OCI-LY7 (cell line): Measurements from ENCODE around the gene LAMC1. TPM values are rescaled to one million over a fixed set of nuclear protein-coding genes. Genes with fewer than 3 reads are reported as not detected.
A peak's percentile ranks its signal among the peaks of the same experiment; 100 is the strongest.

ENCODE experiments used
- BruUV-seq: library from RNA; stranded (reverse); fragments of 400-500 nt; replicated peaks from 2 replicates; lab custom pipeline; 2021; lab: Mats Ljungman, UMichigan
- CTCF ChIA-PET: fragments of 300-600 bp; sonication (Branson Sonifier 250); formaldehyde crosslinking; loops from one replicate; lab custom pipeline; 2022; ENCODE audit warnings: antibody characterized with exemption; ENCODE audit not compliant: unreplicated experiment; lab: Charles Lee
- POLR2A ChIA-PET: fragments of 300-600 bp; sonication (Branson Sonifier 250); formaldehyde crosslinking; loops from one replicate; lab custom pipeline; 2022; ENCODE audit warnings: antibody characterized with exemption; lab: Charles Lee
- DNase-seq: peaks from one replicate; pipeline ENCODE4 v3.0.0-alpha.2; 2015; ENCODE audit warnings: low spot score
- H2AFZ ChIP-seq: fragments of 200-600 bp; sonication (generic), shearing (Covaris generic); 2 replicates; pipeline ENCODE4 v1.6.1; 2014; ENCODE audit warnings: mild to moderate bottlenecking, antibody characterized with exemption, low read length, moderate library complexity
- H3K27ac ChIP-seq: fragments of 200-600 bp; sonication (generic); 2 replicates; pipeline ENCODE4 v1.5.1; 2014; ENCODE audit warnings: mixed run types, low read depth, mild to moderate bottlenecking, moderate library complexity, low read length, inconsistent platforms; ENCODE audit not compliant: poor library complexity, severe bottlenecking
- H3K36me3 ChIP-seq: fragments of 200-600 bp; sonication (generic); 2 replicates; pipeline ENCODE4 v1.6.1; 2014; ENCODE audit warnings: mild to moderate bottlenecking, antibody characterized with exemption, low read length, moderate library complexity, mixed read lengths; ENCODE audit not compliant: insufficient read depth
- H3K4me1 ChIP-seq: fragments of 200-600 bp; sonication (generic); 2 replicates; pipeline ENCODE4 v1.5.1; 2014; ENCODE audit warnings: mild to moderate bottlenecking, low read length; ENCODE audit not compliant: insufficient read depth, poor library complexity, severe bottlenecking
- H3K4me2 ChIP-seq: fragments of 200-600 bp; sonication (generic); 2 replicates; pipeline ENCODE4 v1.6.1; 2014; ENCODE audit warnings: mild to moderate bottlenecking, low read length
- H3K4me3 ChIP-seq: fragments of 200-600 bp; sonication (generic); 2 replicates; pipeline ENCODE4 v1.5.1; 2014; ENCODE audit warnings: mild to moderate bottlenecking, low read depth, low read length; ENCODE audit not compliant: poor library complexity, severe bottlenecking
- H3K79me2 ChIP-seq: fragments of 200-600 bp; sonication (generic); 2 replicates; pipeline ENCODE4 v1.6.1; 2016; ENCODE audit warnings: low read depth, mild to moderate bottlenecking, low read length, moderate library complexity, mixed read lengths; ENCODE audit not compliant: insufficient read depth
- H3K9me2 ChIP-seq: fragments of 200-600 bp; sonication (generic); 2 replicates; pipeline ENCODE4 v1.6.1; 2016; ENCODE audit warnings: mild to moderate bottlenecking, low read length, mixed read lengths; ENCODE audit not compliant: insufficient read depth
- H3K9me3 ChIP-seq: fragments of 200-600 bp; sonication (generic); 2 replicates; pipeline ENCODE4 v1.6.1; 2014; ENCODE audit warnings: mild to moderate bottlenecking, mixed run types, low read length, mixed read lengths
- H4K20me1 ChIP-seq: fragments of 200-600 bp; sonication (generic); 2 replicates; pipeline ENCODE4 v1.6.1; 2014; ENCODE audit warnings: mild to moderate bottlenecking, antibody characterized with exemption, low read length, moderate library complexity, mixed read lengths; ENCODE audit not compliant: insufficient read depth
- EZH2phosphoT487 ChIP-seq: fragments of 200-600 bp; sonication (generic); IDR thresholded peaks from 2 replicates; pipeline ENCODE4 v1.6.1; 2018; ENCODE audit warnings: low read depth, borderline replicate concordance, mild to moderate bottlenecking, mixed run types, antibody characterized with exemption, low read length, moderate library complexity, mixed read lengths
- intact Hi-C: fragments of 100-400 bp; cut with micrococcal nuclease; formaldehyde crosslinking; loops from one replicate; pipeline ENCODE4 v1.10.0; 2022; ENCODE audit not compliant: unreplicated experiment
- total RNA-seq, 2 experiments: library from RNA; depleted of rRNA in 1 of 2; stranded (reverse); fragments of >200 nt in 1 of 2; shearing (Covaris generic) in 1 of 2; gene quantifications; 2 replicates each; pipeline ENCODE4 v1.2.3, GENCODE V29; 2014 to 2022
- TF ChIP-seq, protein P1 (sequence below): fragments of 200-600 bp; sonication (generic); conservative IDR thresholded peaks from 2 replicates; pipeline ENCODE4 v1.5.1; 2014; ENCODE audit warnings: mild to moderate bottlenecking, antibody characterized with exemption, low read length, moderate library complexity, mixed read lengths

Gene LAMC1
- total RNA-seq, 2 experiments from 2014 or later = 24.2 to 42.1 TPM

DNA sequence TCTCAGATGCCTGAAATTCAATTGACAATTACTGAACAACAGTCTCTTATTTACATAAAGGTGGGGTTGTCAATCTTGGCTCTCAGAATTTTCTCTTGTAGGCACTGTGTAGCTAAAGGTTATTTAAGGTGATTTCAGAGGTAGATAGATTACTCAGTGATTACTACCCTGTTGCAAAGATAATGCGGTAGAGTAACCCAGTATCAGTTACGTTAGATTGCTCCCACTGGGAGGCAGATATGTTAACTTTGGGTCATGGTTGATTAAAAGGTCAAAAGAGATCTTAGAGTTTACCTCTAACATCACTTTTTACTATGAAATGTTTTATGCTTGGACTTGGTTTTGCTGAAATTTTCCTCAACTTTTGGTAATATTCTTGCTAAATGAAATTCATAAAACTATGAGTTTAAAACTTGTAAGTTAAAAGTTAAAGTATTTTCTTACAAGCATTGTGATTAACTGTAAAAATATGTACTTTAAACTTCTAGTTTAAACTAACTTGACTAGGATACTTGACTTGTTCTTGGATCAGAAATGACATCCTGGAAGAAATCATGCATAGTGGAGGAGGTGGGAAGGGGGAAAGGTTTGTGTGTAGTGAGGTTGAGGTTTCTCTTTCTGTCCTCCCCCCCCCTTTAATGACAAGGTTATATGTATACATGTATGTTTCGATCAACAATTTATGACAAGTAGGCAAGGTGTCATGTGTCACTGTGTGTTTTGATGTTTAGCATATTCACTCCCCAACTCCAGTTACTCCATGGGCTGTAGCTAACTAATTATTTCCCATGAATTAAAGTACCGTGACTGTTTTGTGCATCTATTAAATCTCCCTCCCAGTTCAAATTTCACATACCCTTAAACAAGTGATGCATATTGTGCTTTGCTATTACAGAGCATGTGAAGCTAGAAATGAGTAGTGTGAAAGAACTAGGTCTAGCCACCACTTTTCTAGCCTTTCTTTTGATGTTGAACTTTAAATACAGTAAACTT is 2.9 kb downstream of the LAMC1 start:
- TF ChIP-seq EZH2phosphoT487 = no peak
- TF ChIP-seq, protein P1, sequence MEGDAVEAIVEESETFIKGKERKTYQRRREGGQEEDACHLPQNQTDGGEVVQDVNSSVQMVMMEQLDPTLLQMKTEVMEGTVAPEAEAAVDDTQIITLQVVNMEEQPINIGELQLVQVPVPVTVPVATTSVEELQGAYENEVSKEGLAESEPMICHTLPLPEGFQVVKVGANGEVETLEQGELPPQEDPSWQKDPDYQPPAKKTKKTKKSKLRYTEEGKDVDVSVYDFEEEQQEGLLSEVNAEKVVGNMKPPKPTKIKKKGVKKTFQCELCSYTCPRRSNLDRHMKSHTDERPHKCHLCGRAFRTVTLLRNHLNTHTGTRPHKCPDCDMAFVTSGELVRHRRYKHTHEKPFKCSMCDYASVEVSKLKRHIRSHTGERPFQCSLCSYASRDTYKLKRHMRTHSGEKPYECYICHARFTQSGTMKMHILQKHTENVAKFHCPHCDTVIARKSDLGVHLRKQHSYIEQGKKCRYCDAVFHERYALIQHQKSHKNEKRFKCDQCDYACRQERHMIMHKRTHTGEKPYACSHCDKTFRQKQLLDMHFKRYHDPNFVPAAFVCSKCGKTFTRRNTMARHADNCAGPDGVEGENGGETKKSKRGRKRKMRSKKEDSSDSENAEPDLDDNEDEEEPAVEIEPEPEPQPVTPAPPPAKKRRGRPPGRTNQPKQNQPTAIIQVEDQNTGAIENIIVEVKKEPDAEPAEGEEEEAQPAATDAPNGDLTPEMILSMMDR = no peak
- Histone ChIP-seq H3K4me1 (peaks cover 67% of the 10 kb centered on the region), H3K9me3 (no peaks in the 10 kb centered on the region), H4K20me1 (peaks cover 34% of the 10 kb centered on the region), H2AFZ (no peak overlapping the region), H3K27ac (no peak overlapping the region), H3K4me3 (peak overlapping the region; percentile 77), H3K79me2 (peaks cover 48% of the 10 kb centered on the region; the same call in 1 of the 2 replicates), H3K9me2 (no peaks in the 10 kb centered on the region), H3K4me2 (peak overlapping the region; percentile 88), H3K36me3 (peaks cover 7% of the 10 kb centered on the region)
- intact Hi-C loops = loop anchor here (2.0 to 10.0 kb wide), 5 partner anchors 23 to 609 kb away; partner anchors contain the start of genes ARPC5 and SMG7
- POLR2A ChIA-PET = interaction anchor here (0.6 to 6.0 kb wide), 9 partner anchors 8 to 103 kb away, joined by 3 to 69 read pairs (median 7); no protein-coding TSS in a partner anchor
- no peak for DNase-seq
- no TSS peak for BruUV-seq
- CTCF ChIA-PET = no interaction called here

DNA sequence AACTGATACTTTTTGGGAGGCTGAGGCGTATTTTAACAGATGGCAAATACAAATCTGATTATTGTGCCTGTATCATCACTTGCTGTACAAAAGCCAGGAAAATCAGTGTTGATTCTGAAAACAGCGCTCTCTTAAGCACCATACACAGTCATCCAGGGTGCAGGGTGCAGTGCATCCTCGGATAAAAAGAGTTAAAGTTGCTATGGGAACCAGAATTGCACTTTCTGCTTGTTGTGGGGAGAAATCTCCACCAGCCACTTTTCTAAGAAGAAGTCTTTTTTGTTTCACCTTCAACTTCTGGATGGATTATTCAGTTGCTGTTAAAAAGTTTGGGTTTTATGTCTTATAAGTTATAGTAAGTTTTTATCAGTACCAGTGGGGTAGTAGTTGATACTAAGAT is 3.8 kb downstream of the LAMC1 start:
- POLR2A ChIA-PET = interaction anchor here (0.6 to 6.0 kb wide), 13 partner anchors 12 to 478 kb away, joined by 3 to 69 read pairs (median 5); no protein-coding TSS in a partner anchor
- CTCF ChIA-PET = interaction anchor here (0.5 to 1.0 kb wide), 2 partner anchors 36 to 239 kb away, joined by 3 read pairs; no protein-coding TSS in a partner anchor
- intact Hi-C loops = loop anchor here (2.0 to 10.0 kb wide), 3 partner anchors 98 to 608 kb away; partner anchors contain the start of genes ARPC5 and SMG7
- Histone ChIP-seq H3K4me1 (peaks cover 68% of the 10 kb centered on the region), H3K27ac (no peak overlapping the region), H3K79me2 (peaks cover 53% of the 10 kb centered on the region; the same call in 1 of the 2 replicates), H3K4me3 (peak overlapping the region; percentile 77), H3K36me3 (peaks cover 7% of the 10 kb centered on the region), H3K9me3 (no peaks in the 10 kb centered on the region), H3K9me2 (no peaks in the 10 kb centered on the region), H2AFZ (no peak overlapping the region), H4K20me1 (peaks cover 34% of the 10 kb centered on the region), H3K4me2 (peak overlapping the region; percentile 88)
- no peak for DNase-seq
- no peak for TF ChIP-seq EZH2phosphoT487
- TF ChIP-seq, protein P1 = no peak
- BruUV-seq = no TSS peak
